ENCODE measurements around the gene DLX4. TPM values are rescaled to one million over a fixed set of nuclear protein-coding genes. Genes with fewer than 3 reads are reported as not detected.

DLX4 gene
- total RNA-seq, 1 donor from 2014 or later = not detected

- H3K27ac ChIP-seq (ENCODE audit: low read depth, low read length) = no peak overlapping the region
- H3K9ac ChIP-seq (ENCODE audit: low read length) = no peak overlapping the region
- H3K4me3 Mint-ChIP-seq (ENCODE audit: unreplicated experiment) = no peak overlapping the region
- no peak overlapping the region for H2AFZ ChIP-seq (ENCODE audit: low read depth, low read length)
- H3K9me3 Mint-ChIP-seq (ENCODE audit: unreplicated experiment) = peaks cover 5% of the 10 kb centered on the region
- H3K36me3 Mint-ChIP-seq (ENCODE audit: low read depth, unreplicated experiment) = no peaks in the 10 kb centered on the region
- peaks cover 5% of the 10 kb centered on the region for H3K27me3 Mint-ChIP-seq (ENCODE audit: low read depth, unreplicated experiment)
- FAIRE-seq (no peak), DNase-seq (ENCODE audit: low read depth) (no peak)
- H3K36me3 ChIP-seq (ENCODE audit: insufficient read depth, low read length) = no peaks in the 10 kb centered on the region
- H3K4me1 Mint-ChIP-seq (ENCODE audit: low read depth, unreplicated experiment) = peaks cover 9% of the 10 kb centered on the region
- no peak overlapping the region for H3K27ac Mint-ChIP-seq (ENCODE audit: unreplicated experiment)
- H3K9me3 ChIP-seq (ENCODE audit: insufficient read depth, low read depth, low read length) = peaks cover 5% of the 10 kb centered on the region
- TF ChIP-seq CTCF (IDR thresholded peaks at IDR 0.05; ENCODE audit: insufficient read depth, low read depth, low read length) = no peak
- TF ChIP-seq EZH2 (IDR thresholded peaks at IDR 0.05; ENCODE audit: insufficient read depth, low read length) = no peak
- H3K27me3 ChIP-seq (ENCODE audit: insufficient read depth, low read length) = no peaks in the 10 kb centered on the region
- H3K79me2 ChIP-seq (ENCODE audit: insufficient read depth, low read length) = no peaks in the 10 kb centered on the region
- H3K4me3 ChIP-seq (ENCODE audit: insufficient read depth, low read depth, low read length) = no peak overlapping the region
- H3K4me2 ChIP-seq (ENCODE audit: low read length) = no peak overlapping the region
- peaks cover 5% of the 10 kb centered on the region for H3K4me1 ChIP-seq (ENCODE audit: insufficient read depth, low read length)
- H4K20me1 ChIP-seq (ENCODE audit: insufficient read depth, low read length) = no peaks in the 10 kb centered on the region
Measured at GRCh38 chr17:50020841-50021599, 52.0 kb downstream of the DLX4 start.

GRCh38 chr17:50021681-50022370 lies 52.8 kb downstream of the DLX4 start:
- H3K27me3 ChIP-seq (ENCODE audit: insufficient read depth, low read length) = no peaks in the 10 kb centered on the region
- Mint-ChIP-seq H3K36me3 (ENCODE audit: low read depth, unreplicated experiment) (no peaks in the 10 kb centered on the region), H3K4me3 (ENCODE audit: unreplicated experiment) (peak overlapping the region; percentile 46), H3K27me3 (ENCODE audit: low read depth, unreplicated experiment) (peaks cover 2% of the 10 kb centered on the region), H3K9me3 (ENCODE audit: unreplicated experiment) (no peaks in the 10 kb centered on the region), H3K27ac (ENCODE audit: unreplicated experiment) (no peak overlapping the region), H3K4me1 (ENCODE audit: low read depth, unreplicated experiment) (peaks cover 14% of the 10 kb centered on the region)
- no peak overlapping the region for H3K9ac ChIP-seq (ENCODE audit: low read length)
- H3K27ac ChIP-seq (ENCODE audit: low read depth, low read length) = no peak overlapping the region
- peaks cover 5% of the 10 kb centered on the region for H3K4me1 ChIP-seq (ENCODE audit: insufficient read depth, low read length)
- no peak overlapping the region for H2AFZ ChIP-seq (ENCODE audit: low read depth, low read length)
- DNase-seq (ENCODE audit: low read depth) (no peak), FAIRE-seq (no peak)
- no peaks in the 10 kb centered on the region for H3K79me2 ChIP-seq (ENCODE audit: insufficient read depth, low read length)
- no peak overlapping the region for H3K4me3 ChIP-seq (ENCODE audit: insufficient read depth, low read depth, low read length)
- no peaks in the 10 kb centered on the region for H4K20me1 ChIP-seq (ENCODE audit: insufficient read depth, low read length)
- H3K4me2 ChIP-seq (ENCODE audit: low read length) = no peak overlapping the region
- H3K9me3 ChIP-seq (ENCODE audit: insufficient read depth, low read depth, low read length) = peaks cover 5% of the 10 kb centered on the region
- no peaks in the 10 kb centered on the region for H3K36me3 ChIP-seq (ENCODE audit: insufficient read depth, low read length)
- TF ChIP-seq CTCF (IDR thresholded peaks at IDR 0.05; ENCODE audit: insufficient read depth, low read depth, low read length) = no peak
- TF ChIP-seq EZH2 (IDR thresholded peaks at IDR 0.05; ENCODE audit: insufficient read depth, low read length) = no peak

All from astrocyte (in vitro differentiated cells and primary cell).